B cell (primary cell): Measurements from ENCODE around the gene DOCK1.

Experiments
- EZH2 ChIP-seq: IDR thresholded peaks from 2 replicates; pipeline ENCODE4 v1.6.1; 2012; ENCODE audit warnings: borderline replicate concordance, low read depth, mild to moderate bottlenecking, moderate library complexity, low read length; ENCODE audit not compliant: insufficient read depth, poor library complexity, severe bottlenecking
- TF ChIP-seq, protein P1 (sequence below): fragments of 200-600 bp; IDR thresholded peaks from one replicate; pipeline ENCODE4 v1.8.0; 2022; ENCODE audit warnings: antibody characterized with exemption, mild to moderate bottlenecking

DNA sequence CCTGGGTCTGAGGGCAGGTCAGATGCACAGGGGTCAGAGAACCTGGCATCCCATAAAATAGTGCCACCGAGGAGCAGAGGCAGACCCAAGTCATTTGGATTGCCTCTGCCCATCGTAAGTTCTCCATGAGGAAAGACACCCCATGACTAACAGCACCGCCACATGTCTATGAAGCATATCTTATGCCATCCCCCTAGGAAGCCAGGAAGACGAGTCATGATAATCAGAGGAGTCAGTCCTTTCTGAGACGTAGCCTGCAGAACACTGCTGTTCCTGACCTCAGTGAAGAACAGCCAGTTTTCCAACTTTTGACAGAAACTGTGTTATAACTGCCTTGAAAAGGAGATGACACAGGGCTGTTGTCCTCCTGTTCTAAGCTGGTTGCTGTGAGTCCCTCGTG is 239.9 kb downstream of the DOCK1 start:
- TF ChIP-seq, protein P1, sequence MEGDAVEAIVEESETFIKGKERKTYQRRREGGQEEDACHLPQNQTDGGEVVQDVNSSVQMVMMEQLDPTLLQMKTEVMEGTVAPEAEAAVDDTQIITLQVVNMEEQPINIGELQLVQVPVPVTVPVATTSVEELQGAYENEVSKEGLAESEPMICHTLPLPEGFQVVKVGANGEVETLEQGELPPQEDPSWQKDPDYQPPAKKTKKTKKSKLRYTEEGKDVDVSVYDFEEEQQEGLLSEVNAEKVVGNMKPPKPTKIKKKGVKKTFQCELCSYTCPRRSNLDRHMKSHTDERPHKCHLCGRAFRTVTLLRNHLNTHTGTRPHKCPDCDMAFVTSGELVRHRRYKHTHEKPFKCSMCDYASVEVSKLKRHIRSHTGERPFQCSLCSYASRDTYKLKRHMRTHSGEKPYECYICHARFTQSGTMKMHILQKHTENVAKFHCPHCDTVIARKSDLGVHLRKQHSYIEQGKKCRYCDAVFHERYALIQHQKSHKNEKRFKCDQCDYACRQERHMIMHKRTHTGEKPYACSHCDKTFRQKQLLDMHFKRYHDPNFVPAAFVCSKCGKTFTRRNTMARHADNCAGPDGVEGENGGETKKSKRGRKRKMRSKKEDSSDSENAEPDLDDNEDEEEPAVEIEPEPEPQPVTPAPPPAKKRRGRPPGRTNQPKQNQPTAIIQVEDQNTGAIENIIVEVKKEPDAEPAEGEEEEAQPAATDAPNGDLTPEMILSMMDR, result no peak
- no peak for TF ChIP-seq EZH2
